ENCODE results near the gene PASK.
A peak's percentile ranks its signal among the peaks of the same experiment; 100 is the strongest.
"Not testable (repeated sequence)": the region's sequence is repeated elsewhere in the genome, so short reads cannot be mapped to it uniquely, and the experiment has no call there.

PASK gene

DNA sequence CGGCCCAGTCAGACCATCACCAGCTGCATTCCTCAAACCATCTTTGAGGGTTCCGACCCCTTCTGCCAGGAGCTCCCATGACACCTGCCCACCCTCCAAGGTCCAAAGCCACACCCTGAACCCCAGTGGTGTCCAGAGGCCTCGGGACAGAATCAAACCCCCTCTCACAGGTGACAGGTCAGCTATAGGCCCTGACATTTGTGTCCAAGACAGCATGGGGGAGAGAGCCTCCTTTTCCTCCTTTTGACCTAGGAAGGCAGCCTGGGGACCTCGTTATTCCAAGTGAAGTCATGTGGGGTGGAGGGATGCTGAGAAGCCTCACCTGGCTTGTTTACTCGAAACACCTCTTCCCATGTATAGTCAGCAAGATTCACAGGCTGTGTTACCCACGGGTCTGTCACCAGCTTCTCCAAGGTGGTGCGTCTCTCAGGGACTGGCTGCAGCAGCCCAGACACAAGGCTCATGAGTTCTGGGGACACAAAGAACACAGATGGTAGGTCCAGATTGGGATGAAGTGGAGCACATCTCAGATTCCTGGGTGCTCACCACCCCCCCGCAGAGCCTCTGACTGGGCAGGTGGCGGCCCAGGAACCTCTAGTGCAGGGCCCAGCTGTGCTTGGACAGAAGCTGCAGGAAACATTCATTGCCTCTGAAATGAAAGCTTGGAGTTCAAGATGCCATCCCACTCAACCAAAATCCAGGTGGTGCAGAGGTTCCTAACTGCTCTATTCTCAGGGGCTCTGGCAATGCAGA is 42.1 kb downstream of the PASK start:
- no peak for FAIRE-seq
- no peak for DNase-seq (ENCODE audit: low spot score)

DNA sequence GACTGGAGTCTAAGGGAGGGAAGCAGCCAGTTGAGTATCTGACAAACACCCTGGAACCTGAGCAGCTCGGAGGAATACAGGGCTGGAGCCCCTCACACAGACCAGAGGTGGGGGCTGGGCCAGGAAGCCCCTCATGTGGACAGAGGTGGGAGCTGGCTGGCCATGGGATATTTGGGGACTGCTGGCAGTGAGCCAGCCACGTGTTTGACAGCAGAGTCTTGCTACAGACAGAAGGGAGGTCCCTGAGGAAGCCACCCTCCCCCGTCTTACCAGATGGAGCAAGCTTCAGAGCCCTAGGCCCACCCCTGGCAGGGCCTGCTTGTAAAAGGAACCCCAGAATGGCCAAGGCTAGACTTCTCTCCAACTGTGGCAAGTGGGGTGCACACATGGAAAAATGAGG is 43.6 kb downstream of the PASK start:
- FAIRE-seq: no peak
- DNase-seq (ENCODE audit: low spot score): no peak

DNA sequence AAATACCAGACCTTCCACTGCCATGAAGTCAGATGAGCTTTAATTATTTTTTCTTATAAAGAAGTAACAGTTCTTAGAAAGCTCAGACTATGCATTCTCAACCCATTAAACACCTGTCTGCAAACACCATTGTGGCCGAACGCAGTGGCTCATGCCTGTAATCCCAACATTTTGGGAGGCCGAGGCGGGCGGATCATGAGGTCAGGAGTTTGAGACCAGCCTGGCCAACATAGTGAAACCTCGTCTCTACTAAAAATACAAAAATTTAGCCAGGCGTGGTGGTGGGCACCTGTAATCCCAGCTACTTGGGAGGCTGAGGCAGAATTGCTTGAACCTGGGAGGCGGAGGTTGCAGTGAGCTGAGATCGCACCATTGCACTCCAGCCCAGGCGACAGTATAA is 44.7 kb downstream of the PASK start:
- FAIRE-seq; DNase-seq (ENCODE audit: low spot score): not testable (repeated sequence)

DNA sequence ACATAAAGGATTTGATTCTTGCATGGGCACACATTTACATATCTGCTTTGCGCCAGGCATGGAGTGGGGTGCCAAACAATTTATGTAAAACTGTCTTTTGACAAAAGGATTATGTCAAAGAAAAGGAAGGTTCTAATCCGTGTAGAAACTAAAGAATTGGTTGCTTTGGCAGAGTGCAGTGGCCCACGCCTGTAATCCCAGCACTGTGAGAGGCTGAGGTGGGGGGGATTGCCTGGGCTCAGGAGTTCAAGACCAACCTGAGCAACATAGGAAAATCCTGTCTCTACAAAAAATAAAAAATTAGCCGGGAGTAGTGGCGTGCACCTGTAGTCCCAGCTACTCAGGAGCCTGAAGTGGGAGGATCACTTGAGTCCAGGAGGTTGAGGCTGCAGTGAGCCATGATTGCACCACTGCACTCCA is 46.1 kb downstream of the PASK start:
- FAIRE-seq: no peak

DNA sequence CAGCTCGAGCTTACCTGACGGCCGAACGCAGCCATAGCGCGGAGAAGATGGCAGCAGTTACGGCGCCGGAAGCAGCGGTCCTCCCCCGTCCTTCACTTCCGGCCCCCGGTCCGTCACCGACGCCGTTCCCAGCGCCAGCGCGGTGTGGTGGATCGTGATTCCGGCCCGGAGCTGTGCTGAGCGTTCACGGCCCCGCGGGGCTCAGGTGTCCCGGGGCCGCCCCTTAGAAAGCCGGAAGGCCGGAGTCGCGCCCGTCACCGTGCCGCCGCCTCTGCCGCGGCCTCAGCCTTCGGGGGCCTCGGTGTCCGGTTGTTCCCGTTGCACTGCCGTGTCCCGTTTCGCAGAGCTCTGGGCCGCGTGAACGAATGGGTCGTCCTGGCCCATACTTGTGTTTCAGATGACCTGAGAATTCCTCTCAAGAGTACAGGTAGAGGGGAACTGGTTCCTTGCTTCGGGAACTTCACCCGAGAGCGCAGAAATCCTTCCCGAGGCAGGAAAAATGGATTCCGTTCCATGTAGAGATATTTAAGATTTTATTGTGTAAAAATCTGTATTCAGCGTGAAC is 47.0 kb downstream of the PASK start, which contains the start of gene MTERF4:
Gene MTERF4, minus strand, starts transcription at position 49 of the 565 bp plus-strand sequence. Its CDS starts 14 bp downstream, at position 35.
- no peak for FAIRE-seq

More for the DNA sequence above, 46.1 kb downstream of the PASK start:
- DNase-seq (ENCODE audit: low spot score): no peak

DNA sequence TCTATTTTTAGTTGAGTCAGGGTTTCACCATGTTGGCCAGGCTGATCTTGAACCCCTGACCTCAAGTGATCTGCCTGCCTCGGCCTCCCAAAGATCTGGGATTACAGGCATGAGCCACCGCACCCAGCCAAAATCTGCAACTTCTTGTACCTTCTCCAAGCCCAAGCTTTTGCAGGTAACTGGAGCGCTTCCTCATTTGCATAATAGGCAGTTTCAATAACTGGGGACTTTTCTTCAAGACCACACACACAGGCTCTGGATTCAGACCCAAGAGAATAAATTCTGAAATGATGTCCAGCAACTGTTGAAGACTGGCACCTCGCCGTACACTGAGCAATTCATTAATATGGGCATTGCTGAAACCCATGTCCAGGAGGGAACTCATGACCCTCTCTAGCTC is 50.0 kb downstream of the PASK start:
- no peak for FAIRE-seq
- no peak for DNase-seq (ENCODE audit: low spot score)

More for the DNA sequence above, 47.0 kb downstream of the PASK start, which contains the start of gene MTERF4:
- DNase-seq (ENCODE audit: low spot score): peak; percentile 59

DNA sequence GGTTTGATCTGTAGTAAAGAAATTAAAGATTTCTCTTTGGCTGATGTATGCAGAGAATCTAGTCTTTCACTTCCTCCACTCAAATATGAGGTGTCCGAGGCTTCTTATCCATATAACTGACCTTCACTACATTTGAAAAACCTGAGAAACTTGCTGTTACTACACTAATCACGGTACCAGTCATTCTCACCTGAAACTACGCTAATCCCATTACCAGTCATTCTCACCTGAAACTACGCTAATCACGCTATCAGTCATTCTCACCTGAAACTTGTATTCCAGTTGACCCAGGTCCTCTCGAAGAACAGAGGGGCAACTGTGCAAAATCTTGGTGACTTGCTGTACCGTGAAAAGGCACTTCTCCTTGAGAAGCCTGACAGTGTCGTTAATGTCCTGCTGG is 52.3 kb downstream of the PASK start:
- DNase-seq (ENCODE audit: low spot score): no peak
- no peak for FAIRE-seq

DNA sequence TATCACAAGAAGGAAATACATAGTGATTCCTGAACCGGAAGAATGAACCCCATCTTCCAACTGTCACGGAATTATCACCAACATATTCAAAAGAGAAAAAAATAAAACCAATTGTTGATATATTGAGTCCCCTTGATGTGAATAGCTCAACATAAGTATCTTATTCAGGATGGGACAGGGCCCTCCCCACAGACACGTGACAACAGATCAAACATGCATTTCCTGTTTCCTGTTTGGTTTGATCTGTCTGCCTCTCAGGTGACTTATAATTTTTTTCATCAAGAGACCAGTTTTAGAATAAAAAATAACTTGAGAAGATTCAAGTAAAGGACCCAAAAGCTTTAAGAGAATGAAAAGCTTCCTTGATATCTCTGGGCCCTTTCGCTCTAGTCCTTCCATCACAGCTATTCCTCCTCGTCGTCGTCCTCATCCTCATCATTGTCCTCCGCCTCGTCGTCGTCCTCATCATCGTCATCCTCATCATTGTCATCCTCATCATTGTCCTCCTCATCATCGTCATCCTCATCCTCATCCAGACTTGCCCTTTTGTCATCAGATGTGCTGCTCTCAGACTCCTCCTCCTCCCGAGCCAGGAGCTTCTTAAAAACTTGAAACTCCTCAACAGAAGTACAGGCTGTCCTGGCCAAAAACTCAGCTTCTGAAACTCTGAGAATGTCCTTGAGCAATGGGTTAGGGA is 53.5 kb downstream of the PASK start:
- DNase-seq (ENCODE audit: low spot score) (no peak), FAIRE-seq (no peak)

DNA sequence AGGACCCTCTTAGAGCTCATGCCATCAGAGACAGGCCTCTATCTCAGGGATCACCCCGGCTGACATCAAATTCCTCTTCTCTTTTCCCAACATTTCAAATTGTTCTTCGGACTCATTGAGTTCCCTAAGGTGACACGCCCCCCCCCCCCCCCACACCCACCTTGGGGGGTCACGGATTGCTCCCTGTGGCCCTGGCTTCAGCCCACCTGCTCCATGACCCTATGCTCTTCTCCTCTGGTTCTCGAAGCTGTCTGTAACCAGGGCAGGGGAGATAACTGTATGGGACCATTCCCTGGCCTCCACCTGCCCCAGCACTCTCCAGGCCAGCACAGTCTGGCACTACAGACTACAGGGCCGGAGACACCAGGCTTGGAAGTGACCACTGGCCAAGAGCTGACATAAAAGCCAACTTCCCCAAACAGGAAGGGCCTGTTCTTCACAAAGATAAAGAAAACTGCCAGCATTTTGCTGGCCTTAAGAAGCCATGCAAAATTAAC is 54.3 kb downstream of the PASK start:
- no peak for DNase-seq (ENCODE audit: low spot score)
- no peak for FAIRE-seq

DNA sequence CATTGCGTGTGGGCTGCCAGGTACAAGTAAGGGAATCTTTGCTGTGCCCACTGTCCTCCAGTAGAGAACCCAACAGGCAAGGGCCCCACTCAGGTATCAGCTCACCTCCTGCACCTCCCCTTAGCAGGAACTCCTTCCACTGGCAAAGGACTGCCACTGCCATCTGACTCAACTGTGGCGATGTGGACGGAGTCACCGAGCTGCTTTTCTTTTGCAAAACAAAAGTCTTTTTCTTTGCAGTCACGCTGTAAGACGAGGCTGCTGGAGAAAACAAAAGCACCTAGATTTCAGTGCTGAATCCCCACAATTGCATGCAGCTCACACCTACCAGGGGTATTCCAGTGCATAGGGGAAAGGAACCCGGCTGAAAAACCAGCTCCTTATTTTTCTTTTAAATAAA is 55.1 kb downstream of the PASK start:
- FAIRE-seq: no peak
- DNase-seq (ENCODE audit: low spot score): no peak

DNA sequence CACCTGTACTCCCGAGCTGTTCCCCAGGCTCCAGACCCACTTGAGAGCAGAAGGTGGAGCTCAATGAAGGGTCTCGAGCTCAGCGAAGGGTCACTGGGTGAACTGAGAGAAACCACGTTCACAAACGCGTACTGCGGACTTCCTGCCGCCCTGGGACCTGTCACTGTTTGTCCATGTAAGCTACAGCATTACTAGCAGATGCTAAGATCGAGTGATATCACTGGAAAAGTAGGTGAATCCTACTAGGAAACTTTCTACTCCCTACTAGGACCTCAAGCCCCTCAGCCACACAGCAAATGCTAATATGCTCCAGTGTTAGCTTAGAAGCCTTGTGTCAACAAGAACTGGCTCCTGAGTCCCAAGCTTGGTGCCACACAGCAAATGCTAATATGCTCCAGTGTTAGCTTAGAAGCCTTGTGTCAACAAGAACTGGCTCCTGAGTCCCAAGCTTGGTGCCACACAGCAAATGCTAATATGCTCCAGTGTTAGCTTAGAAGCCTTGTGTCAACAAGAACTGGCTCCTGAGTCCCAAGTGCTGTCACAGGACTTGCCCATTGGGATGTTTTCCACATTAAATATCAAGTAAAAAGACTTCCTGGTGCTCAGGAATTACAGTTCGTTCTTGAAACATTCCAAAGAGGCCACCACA is 56.0 kb downstream of the PASK start:
- FAIRE-seq: not testable (repeated sequence)

DNA sequence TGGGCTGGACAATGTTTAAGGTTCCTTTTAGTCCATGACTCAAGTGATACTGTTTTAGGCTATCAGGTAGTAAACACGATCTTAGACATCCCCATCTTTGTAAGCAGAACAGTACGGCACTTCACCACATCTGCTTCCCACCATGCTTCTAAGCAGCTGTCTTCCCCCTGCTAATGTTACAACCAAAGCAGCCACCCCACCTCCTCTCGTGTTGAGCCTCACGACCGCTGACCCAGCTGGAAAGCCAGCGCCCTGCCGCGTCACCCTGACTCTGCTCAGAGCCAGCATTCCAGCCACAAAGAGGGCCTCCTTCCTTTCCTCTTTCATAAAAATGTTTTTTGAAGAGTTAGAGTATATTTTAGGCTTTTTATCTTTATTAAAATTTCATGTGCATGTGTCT is 56.6 kb downstream of the PASK start:
- DNase-seq (ENCODE audit: low spot score) (no peak), FAIRE-seq (no peak)

More for the DNA sequence above, 56.0 kb downstream of the PASK start:
- DNase-seq (ENCODE audit: low spot score): not testable (repeated sequence)

DNA sequence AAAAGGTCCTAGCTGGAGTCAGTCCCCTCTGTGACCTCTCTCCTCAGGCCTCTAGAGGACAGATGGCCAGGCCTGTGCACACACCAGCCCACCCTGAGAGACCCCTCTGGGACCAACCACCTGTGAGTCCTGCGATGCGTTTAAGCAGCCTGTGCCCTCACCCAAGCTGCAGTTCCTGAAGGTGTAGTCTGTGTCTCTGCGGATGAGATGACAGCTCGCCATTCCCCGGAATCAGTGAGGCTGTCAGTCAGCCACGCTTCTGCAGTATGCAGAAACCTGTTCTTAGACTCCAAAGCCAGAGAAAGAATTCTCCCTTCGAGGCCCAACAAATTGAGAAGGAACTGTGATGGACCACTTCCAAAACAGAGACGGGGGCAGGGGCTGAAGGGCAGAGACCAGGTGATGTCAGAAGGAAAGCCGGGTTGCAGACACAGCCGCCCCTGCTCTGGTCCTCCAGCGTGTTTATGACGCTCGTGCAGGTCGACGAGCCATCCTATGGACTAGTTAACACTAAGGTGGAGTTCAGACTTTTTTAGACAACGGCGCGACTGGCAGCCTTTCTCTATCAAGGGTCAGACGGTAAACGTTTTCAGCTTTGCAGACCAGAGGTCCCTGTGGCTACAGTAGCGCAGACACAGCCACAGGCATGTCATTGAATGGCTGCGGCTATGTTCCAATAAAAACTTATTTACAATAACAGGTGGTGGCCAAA is 57.4 kb downstream of the PASK start:
- FAIRE-seq: no peak
- DNase-seq (ENCODE audit: low spot score): no peak

DNA sequence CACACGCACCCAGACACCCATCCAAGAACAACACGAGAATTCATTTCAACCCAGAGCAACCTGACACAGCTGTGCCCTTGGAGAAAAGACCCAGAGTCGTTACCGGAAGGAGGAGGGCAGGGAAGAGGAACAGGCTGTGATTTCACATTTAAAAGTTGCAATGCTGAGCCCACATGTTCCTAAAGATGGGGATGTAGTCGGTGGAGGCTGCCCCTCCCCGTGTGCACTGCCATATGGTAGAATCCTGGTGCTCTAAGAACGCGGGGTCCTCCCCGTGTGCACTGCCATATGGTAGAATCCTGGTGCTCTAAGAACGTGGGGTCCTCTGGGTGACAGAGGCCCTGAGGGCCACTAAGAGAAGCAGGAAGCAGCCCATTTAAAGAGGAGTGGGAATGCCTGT is 58.1 kb downstream of the PASK start:
- FAIRE-seq (no peak), DNase-seq (ENCODE audit: low spot score) (no peak)

DNA sequence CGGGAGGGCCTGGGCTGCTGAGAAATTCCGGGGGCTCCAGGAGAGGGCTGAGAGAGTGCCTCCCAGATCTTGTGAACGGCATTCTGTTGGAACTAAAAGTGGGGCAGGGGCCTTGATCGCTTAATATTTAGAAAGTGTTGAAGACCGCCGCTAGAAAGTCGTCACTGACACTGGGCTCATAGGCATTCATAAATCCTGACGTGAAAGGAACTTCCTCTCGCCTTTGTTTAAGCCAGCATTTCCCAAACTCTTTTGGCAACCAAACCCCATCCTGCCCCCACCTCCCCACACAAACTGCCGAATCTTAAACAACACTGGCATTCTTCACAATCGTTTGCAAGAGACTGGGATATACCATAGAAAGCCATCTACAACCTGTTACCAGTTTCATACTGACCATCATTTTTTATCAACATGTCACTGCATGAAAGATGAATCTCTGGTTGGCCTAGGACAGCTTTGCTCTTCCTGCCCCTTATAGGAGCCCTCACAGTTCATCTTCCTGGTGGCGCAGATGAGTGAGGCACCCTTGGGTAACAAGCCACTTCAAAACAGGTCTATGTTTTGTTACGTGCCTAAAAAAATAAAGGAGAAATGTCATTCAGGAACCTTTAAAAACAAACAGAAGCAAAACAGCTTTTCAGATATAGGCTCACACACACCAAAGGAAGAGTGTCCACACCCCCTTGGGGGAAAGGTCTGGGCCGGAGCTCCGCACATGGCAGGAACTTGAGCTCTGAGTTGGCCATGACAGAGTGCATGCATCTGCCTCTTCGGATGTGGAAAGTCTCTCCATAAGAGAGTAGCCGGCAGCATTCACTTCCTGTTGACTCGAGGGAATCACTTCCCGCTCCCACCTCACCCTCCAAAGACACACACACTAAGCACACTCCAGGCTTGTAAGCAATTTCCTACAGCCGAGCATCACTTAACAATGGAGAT is 60.2 kb downstream of the PASK start:
- FAIRE-seq (no peak), DNase-seq (ENCODE audit: low spot score) (no peak)

DNA sequence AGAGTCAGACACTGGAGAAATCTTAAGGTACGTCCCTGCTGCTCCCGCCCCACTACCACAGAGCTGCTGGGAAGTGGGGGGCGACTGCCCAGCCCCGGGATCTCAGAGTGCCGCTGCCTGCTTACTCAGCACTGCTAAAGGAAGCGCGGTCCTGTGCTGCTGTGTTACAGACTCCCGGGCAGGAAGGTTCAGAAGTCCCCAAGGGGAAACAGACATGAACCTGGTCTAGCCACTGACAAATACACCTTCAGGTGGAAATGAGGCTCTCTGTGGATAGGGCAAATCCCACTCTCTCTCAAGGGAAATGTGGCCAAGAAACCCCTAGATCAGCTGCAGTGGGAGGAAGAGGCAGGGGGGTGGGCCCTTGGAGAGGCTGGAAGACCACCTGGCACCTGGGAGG is 60.9 kb downstream of the PASK start:
- DNase-seq (ENCODE audit: low spot score): no peak
- FAIRE-seq: no peak

DNA sequence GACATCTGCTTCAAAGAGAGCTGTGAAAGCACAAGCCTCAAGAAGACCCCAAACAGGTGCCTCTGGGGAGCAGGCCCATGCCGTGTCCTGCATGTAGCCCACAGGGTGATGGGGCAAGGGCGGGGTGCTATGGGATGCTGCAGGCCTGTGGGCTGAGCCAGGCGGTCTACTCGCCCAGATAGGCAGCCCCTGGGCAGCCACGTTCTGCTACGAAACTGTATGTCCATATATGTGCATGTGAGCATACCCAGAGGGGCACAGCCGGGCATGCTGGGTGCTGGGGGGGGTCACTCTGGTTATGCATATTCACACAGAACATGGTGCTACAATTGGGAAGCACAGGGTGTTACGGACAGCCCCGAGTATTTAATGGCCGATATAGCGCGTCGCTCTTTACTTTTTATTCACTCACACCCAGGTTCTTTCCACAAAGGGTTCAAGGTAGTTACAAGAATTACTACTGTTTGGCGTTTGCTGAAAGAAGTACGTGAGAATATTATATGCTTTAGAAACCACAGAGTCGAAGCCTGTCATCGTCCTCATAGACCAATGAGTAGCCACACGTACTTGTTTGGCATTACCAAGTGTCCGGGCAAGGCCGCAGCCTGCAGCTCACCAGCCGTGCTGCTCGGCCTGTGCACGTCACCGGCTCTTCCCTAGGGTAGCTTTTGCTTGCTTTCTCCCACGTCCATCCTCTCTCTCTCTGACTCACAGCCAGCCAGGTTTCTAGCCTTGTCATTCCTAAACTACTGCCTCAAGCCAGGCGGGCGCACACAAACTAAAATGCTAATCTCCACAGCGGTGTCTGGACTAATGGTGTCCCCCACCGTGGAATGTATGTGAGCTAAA is 61.6 kb downstream of the PASK start:
- no peak for DNase-seq (ENCODE audit: low spot score)
- FAIRE-seq: no peak

DNA sequence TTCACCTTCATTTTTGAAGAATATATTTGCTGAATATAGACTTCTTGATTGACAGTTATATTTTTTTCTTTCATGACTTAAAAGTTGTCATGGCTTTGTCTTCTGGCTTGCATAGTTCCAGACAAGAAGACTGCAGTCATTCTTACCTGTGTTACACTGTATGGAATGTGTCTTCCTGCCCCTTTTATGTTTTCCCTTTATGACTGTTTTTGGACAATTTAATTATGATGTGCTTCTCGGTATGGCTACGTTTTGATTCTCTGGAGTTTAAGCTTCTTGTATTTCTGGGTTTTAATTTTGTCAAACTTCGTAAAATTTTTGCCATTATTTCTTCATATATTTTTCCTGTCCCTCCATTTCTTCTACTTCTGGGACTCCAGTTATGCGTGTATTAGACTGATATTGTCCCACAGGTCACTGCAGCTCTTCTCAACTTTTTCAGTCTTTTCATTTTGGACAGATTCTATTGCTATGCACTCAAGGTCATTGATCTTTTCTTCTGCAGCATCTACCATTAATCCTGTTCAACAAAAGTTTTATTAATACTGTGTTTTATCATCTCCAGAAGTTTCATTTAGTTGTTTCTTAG is 64.3 kb downstream of the PASK start:
- FAIRE-seq: no peak
- no peak for DNase-seq (ENCODE audit: low spot score)

DNA sequence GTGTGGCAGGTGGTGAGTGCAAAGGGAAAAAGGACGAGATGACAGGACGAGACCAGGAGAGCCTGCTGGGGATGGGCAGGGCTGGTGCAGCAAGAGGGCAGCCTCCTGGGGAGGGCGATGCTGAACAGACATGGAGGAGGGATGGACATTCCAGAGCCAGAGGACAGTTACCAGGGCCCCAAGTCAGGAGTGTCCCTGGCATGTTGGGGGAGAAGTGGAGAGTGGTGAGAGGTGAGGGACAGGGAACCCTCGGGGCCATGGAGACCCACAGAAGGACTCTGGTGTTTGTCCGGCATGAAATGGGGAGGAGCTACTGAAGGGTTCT is 66.2 kb downstream of the PASK start:
- FAIRE-seq: no peak
- DNase-seq (ENCODE audit: low spot score): no peak

Data from RCC 7860 (cell line).